NCI-H1105 (cell line): ENCODE results near the gene INPP5A.
"Not testable (repeated sequence)": the region's sequence is repeated elsewhere in the genome, so short reads cannot be mapped to it uniquely, and the experiment has no call there.

Experiments used
- DNase-seq: peaks from one replicate; lab custom pipeline; 2025; lab: John Stamatoyannopoulos, UW

The INPP5A gene

GRCh38 chr10:132676193-132676891 lies 138.8 kb downstream of the INPP5A start:
- DNase-seq, result no peak

GRCh38 chr10:132677096-132677472 lies 139.5 kb downstream of the INPP5A start:
- DNase-seq, result no peak

- DNase-seq, result no peak
Measured at GRCh38 chr10:132677473-132678227, 140.1 kb downstream of the INPP5A start.

- no peak for DNase-seq
Measured at GRCh38 chr10:132678436-132679216, 141.0 kb downstream of the INPP5A start.

GRCh38 chr10:132679217-132679595 lies 141.6 kb downstream of the INPP5A start:
- DNase-seq, result no peak

GRCh38 chr10:132679640-132680039 lies 142.1 kb downstream of the INPP5A start:
- no peak for DNase-seq

GRCh38 chr10:132680741-132681140 lies 143.2 kb downstream of the INPP5A start:
- DNase-seq, result not testable (repeated sequence)

GRCh38 chr10:132681858-132682755 lies 144.5 kb downstream of the INPP5A start:
- no peak for DNase-seq

GRCh38 chr10:132684164-132684891 lies 146.7 kb downstream of the INPP5A start:
- DNase-seq, result no peak

- DNase-seq, result no peak
Measured at GRCh38 chr10:132685101-132685891, 147.7 kb downstream of the INPP5A start.

GRCh38 chr10:132685921-132686680 lies 148.5 kb downstream of the INPP5A start:
- DNase-seq, result no peak

GRCh38 chr10:132687181-132687892 lies 149.8 kb downstream of the INPP5A start:
- DNase-seq, result no peak

GRCh38 chr10:132687893-132688579 lies 150.4 kb downstream of the INPP5A start:
- no peak for DNase-seq

GRCh38 chr10:132688580-132689420 lies 151.2 kb downstream of the INPP5A start:
- no peak for DNase-seq

- no peak for DNase-seq
Measured at GRCh38 chr10:132689721-132690360, 152.3 kb downstream of the INPP5A start.

GRCh38 chr10:132690401-132690800 lies 152.8 kb downstream of the INPP5A start:
- no peak for DNase-seq
